Left ventricle myocardium inferior (tissue), 1 donor: Measurements from ENCODE around the gene OR5H2. TPM values are rescaled to one million over a fixed set of nuclear protein-coding genes. Genes with fewer than 3 reads are reported as not detected.

Source experiments
- DNase-seq: peaks from one replicate; pipeline ENCODE4 v3.0.0-alpha.2; 2020
- H3K27ac ChIP-seq: fragments of 200-600 bp; replicated peaks from 2 replicates; pipeline ENCODE4 v1.8.0; 2021
- H3K27me3 ChIP-seq: fragments of 200-600 bp; 2 replicates; pipeline ENCODE4 v1.8.0; 2021; ENCODE audit warnings: low read depth
- H3K36me3 ChIP-seq: fragments of 200-600 bp; 2 replicates; pipeline ENCODE4 v1.8.0; 2021
- H3K4me1 ChIP-seq: fragments of 200-600 bp; 2 replicates; pipeline ENCODE4 v1.8.0; 2021
- H3K4me3 ChIP-seq: fragments of 200-600 bp; 2 replicates; pipeline ENCODE4 v1.8.0; 2021; ENCODE audit warnings: mild to moderate bottlenecking, moderate library complexity
- H3K9me3 ChIP-seq: fragments of 200-600 bp; replicated peaks from 2 replicates; pipeline ENCODE4 v1.8.0; 2021
- CTCF ChIP-seq: fragments of 200-600 bp; IDR thresholded peaks from 2 replicates; pipeline ENCODE4 v1.8.0; 2021; ENCODE audit warnings: antibody characterized with exemption, mild to moderate bottlenecking, borderline replicate concordance
- intact Hi-C: fragments of 100-400 bp; cut with micrococcal nuclease; formaldehyde crosslinking; loops from one replicate; pipeline ENCODE4 v1.11.0; 2022
- total RNA-seq: library from RNA; stranded (reverse); fragmentation: NEBNext Ultra II Directional; extraction: Animal tissue kit (Norgen Biotek cat#: 25700); gene quantifications from one replicate; pipeline ENCODE4 v1.2.1, GENCODE V29; 2021
- donor health status: DM: no; HTN: yes; CAD: no; lungs with severe emphysema.

The OR5H2 gene
- total RNA-seq, 1 donor from 2014 or later, result not detected

DNA sequence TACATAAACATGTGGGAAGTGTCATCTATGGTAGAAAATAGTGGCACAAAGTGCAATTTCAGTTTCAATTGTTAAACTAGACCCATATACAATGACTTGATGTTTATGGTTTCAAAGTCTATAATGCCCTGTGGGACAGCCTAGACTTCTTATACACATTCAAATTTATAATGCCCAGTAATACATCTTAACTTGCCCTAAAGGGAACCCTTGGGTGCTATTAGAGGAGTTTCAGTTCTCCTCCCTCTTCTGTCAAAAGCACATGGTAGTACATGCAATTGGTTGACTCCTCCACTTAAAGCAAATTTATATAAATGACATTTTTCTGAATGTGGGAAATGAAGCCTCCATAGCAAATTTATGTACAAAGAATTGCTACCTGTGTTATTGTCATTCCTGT lies 41.1 kb downstream of the OR5H2 start:
- intact Hi-C loops, result no loop called here
- Histone ChIP-seq H3K27ac (no peak overlapping the region), H3K4me1 (no peaks in the 10 kb centered on the region), H3K9me3 (no peaks in the 10 kb centered on the region), H3K27me3 (peaks cover 1% of the 10 kb centered on the region), H3K4me3 (no peak overlapping the region), H3K36me3 (no peaks in the 10 kb centered on the region)
- no peak for TF ChIP-seq CTCF
- DNase-seq, result no peak

DNA sequence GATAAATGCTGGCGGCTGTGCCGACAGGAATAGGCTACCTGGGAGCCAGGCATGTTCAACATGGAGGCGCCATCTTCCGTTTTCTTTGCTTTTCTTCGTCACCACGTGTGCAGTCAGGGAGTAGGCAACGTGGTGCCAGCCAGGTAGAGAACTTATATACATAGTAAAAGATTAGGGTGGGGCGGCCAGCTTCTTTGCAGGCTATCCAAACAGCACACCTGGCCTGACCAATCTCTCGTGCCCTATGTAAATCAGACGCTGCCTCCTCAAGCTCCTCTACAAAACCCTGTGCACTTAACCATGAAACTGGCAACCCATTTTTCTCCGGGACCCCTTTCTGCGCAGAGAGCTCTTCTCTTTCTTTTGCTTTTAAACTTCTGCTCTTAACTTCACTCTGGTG lies 42.8 kb downstream of the OR5H2 start:
- Histone ChIP-seq H3K9me3 (no peaks in the 10 kb centered on the region), H3K27me3 (peaks cover 13% of the 10 kb centered on the region), H3K36me3 (no peaks in the 10 kb centered on the region), H3K27ac (no peak overlapping the region), H3K4me3 (no peak overlapping the region), H3K4me1 (no peaks in the 10 kb centered on the region)
- intact Hi-C loops, result loop anchor here (5.0 kb wide), 1 partner anchor 283 kb away; no protein-coding TSS in a partner anchor
- no peak for DNase-seq
- no peak for TF ChIP-seq CTCF

DNA sequence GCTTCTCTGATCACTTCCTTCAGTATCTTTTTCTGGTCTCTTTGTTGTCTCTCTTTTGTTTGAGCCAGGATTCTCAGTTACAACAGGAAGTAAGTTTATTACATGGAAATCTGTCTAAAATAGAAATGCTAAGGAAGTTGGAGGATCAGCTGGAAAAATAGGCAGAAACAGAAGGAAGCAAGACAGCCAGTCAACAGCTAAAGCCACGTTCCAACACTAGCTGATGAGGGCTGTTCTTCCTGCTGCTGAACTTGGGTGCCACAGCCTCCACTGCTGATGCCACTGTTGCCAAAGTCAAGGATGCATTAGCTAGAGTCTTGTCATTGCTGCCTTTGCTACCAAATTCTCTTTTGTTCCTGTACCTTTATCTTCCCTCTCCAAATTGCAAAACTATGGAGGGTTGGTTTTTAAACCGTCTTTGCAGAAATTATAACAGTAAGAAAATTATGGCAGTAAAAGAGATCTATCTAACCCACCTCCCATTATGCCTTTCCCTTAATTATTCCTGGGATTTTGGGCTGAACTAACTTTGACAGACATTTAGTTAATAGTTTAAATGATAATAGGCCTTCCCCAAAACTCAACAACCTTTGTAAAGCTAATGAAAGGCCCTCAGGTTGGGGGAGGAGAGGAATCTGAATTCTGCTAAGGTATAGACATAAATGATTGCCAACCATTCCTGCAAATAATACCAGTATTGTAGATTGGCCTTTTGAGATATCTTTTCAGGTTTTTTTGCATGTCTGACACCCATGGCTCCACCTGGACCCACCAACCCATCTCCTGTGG lies 44.0 kb downstream of the OR5H2 start:
- no peak for DNase-seq
- intact Hi-C loops, result loop anchor here (5.0 kb wide), 1 partner anchor 284 kb away; no protein-coding TSS in a partner anchor
- TF ChIP-seq CTCF, result no peak
- Histone ChIP-seq H3K9me3 (no peaks in the 10 kb centered on the region), H3K4me1 (no peaks in the 10 kb centered on the region), H3K4me3 (no peak overlapping the region), H3K27me3 (peaks cover 22% of the 10 kb centered on the region), H3K27ac (no peak overlapping the region), H3K36me3 (no peaks in the 10 kb centered on the region)

- Histone ChIP-seq H3K36me3 (no peaks in the 10 kb centered on the region), H3K4me3 (no peak overlapping the region), H3K9me3 (no peaks in the 10 kb centered on the region), H3K27ac (no peak overlapping the region), H3K27me3 (peaks cover 26% of the 10 kb centered on the region), H3K4me1 (no peaks in the 10 kb centered on the region)
- no peak for TF ChIP-seq CTCF
- no peak for DNase-seq
- intact Hi-C loops, result loop anchor here (5.0 kb wide), 1 partner anchor 285 kb away; no protein-coding TSS in a partner anchor
These were observed 44.6 kb downstream of the OR5H2 start for GRCh38 chr3:98326945-98327344.

DNA sequence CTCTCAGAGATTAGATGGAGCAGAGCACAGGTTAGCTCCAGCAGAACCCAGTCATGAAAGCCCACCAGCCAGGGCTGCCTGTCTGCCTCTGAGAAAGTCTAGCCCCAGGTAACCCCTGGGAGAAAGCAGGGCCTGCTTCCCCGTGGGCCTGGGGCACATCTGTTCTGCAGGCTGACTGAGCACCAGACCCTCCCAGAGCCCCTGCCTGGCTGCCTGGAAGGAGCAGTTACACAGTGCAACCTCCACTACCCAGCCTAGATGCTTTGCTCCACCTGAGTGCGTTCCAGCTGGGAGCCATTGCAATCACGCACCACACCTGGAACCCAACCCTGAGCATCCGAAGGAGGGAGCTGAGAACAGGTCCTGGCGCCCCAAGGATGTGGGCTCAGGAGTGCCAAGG lies 46.6 kb downstream of the OR5H2 start:
- Histone ChIP-seq H3K4me3 (no peak overlapping the region), H3K9me3 (no peaks in the 10 kb centered on the region), H3K36me3 (no peaks in the 10 kb centered on the region), H3K27me3 (peaks cover 29% of the 10 kb centered on the region), H3K4me1 (no peaks in the 10 kb centered on the region), H3K27ac (no peak overlapping the region)
- no peak for DNase-seq
- intact Hi-C loops, result loop anchor here (5.0 kb wide), 1 partner anchor 287 kb away; no protein-coding TSS in a partner anchor
- TF ChIP-seq CTCF, result no peak
